Rectal smooth muscle tissue (tissue), 1 donor: ENCODE results near the gene CEL.
A peak's percentile ranks its signal among the peaks of the same experiment; 100 is the strongest.

Experiments used
- H3K27ac ChIP-seq: one replicate; pipeline ENCODE4 v1.7.0; 2013; ENCODE audit warnings: low read depth, low read length, inconsistent platforms
- H3K27me3 ChIP-seq: one replicate; pipeline ENCODE4 v1.7.0; 2013; ENCODE audit warnings: low read length; ENCODE audit not compliant: control insufficient read depth, insufficient read depth
- H3K36me3 ChIP-seq: one replicate; pipeline ENCODE4 v1.7.0; 2013; ENCODE audit warnings: low read length; ENCODE audit not compliant: control insufficient read depth, insufficient read depth
- H3K4me1 ChIP-seq: one replicate; pipeline ENCODE4 v1.7.0; 2013; ENCODE audit warnings: low read length; ENCODE audit not compliant: control insufficient read depth, insufficient read depth
- H3K4me3 ChIP-seq: one replicate; pipeline ENCODE4 v1.7.0; 2013; ENCODE audit warnings: low read length
- H3K9ac ChIP-seq: one replicate; pipeline ENCODE4 v1.7.0; 2013; ENCODE audit warnings: low read length

CEL gene

GRCh38 chr9:133114886-133115603, 53.3 kb downstream of the CEL start:
- Histone ChIP-seq H3K4me1 (peaks cover 48% of the 10 kb centered on the region), H3K9ac (no peak overlapping the region)

DNA sequence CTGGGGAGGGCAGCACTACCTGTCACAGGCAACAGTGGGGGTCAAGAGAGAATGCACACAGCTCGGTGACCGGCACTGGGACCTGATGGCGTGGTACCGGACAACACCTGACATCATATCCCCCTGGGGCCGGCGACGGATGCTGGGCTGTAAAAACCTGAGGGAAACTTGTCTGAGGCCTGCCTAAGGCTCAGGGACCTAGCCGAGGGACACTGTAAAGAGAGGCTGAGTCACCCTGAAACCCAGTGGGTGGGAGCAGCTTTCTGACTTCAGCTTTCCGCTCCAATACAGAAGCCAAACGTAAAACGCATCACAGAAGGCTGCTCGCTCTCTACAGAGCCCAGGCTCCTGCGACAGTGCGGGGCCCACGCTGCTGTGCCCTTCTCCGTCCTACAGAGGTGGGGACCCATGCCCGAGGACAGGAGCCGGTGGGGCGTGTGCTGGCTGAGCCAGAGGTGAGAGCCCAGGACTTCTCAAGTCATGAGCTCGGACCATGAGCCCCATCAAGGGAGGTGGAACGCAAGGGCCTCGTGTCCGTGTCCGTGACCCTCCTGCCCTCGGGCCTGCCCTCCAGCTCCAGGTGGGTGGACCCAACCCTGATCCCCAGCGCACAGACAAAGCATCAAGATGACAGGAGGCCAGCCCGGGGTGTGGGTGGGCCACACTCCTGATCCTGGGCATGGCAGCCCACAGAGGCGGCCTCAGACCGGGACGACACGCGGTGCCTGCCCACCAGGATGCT, 54.0 kb downstream of the CEL start:
- peak overlapping the region; percentile 78 for H3K27ac ChIP-seq

More at GRCh38 chr9:133114886-133115603, 53.3 kb downstream of the CEL start:
- Histone ChIP-seq H3K27ac (peak overlapping the region; percentile 78), H3K27me3 (no peaks in the 10 kb centered on the region), H3K4me3 (no peak overlapping the region), H3K36me3 (peaks cover 3% of the 10 kb centered on the region)

GRCh38 chr9:133116346-133117231, 54.8 kb downstream of the CEL start:
- H3K27ac ChIP-seq = no peak overlapping the region
- H3K9ac ChIP-seq = no peak overlapping the region
- H3K4me3 ChIP-seq = no peak overlapping the region
- H3K27me3 ChIP-seq = no peaks in the 10 kb centered on the region
- H3K4me1 ChIP-seq = peaks cover 48% of the 10 kb centered on the region
- H3K36me3 ChIP-seq = no peaks in the 10 kb centered on the region

More for the DNA sequence above, 54.0 kb downstream of the CEL start:
- Histone ChIP-seq H3K4me1 (peaks cover 48% of the 10 kb centered on the region), H3K9ac (no peak overlapping the region), H3K4me3 (no peak overlapping the region), H3K27me3 (no peaks in the 10 kb centered on the region), H3K36me3 (no peaks in the 10 kb centered on the region)

- H3K9ac ChIP-seq = no peak overlapping the region
- no peaks in the 10 kb centered on the region for H3K27me3 ChIP-seq
- peak overlapping the region; percentile 12 for H3K27ac ChIP-seq
- H3K4me3 ChIP-seq = no peak overlapping the region
- peaks cover 48% of the 10 kb centered on the region for H3K4me1 ChIP-seq
- H3K36me3 ChIP-seq = no peaks in the 10 kb centered on the region
Measured at GRCh38 chr9:133117271-133118178, 55.7 kb downstream of the CEL start.

- Histone ChIP-seq H3K36me3 (no peaks in the 10 kb centered on the region), H3K4me3 (no peak overlapping the region), H3K27me3 (no peaks in the 10 kb centered on the region), H3K9ac (no peak overlapping the region), H3K4me1 (peaks cover 44% of the 10 kb centered on the region), H3K27ac (peak overlapping the region; percentile 12)
Measured at GRCh38 chr9:133118179-133118520, 56.4 kb downstream of the CEL start.

DNA sequence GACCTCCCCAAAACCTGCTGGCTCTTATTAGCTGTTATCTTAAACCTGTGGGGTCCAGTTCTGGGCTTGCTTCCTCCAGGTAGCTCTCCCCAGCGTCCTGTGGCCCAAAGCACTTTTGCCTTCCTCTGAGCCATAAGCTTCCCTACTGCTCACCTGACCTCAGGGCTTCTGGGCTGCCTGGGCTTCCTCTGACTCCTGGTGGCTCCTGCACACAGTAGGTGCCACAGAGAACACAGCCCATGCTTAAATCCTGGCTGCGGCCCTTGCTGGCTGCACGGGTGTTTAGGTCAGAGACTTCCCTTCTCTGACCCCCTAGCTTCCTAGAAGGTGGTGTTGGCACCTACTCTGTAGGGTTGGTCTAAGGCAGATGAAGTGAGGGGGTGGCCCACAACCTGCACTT, 56.8 kb downstream of the CEL start:
- no peaks in the 10 kb centered on the region for H3K27me3 ChIP-seq
- no peaks in the 10 kb centered on the region for H3K36me3 ChIP-seq
- peak overlapping the region; percentile 56 for H3K4me3 ChIP-seq
- H3K27ac ChIP-seq = peak overlapping the region; percentile 57
- H3K4me1 ChIP-seq = peaks cover 40% of the 10 kb centered on the region
- H3K9ac ChIP-seq = no peak overlapping the region

- no peaks in the 10 kb centered on the region for H3K36me3 ChIP-seq
- H3K27me3 ChIP-seq = no peaks in the 10 kb centered on the region
- peak overlapping the region; percentile 56 for H3K4me3 ChIP-seq
- peak overlapping the region; percentile 57 for H3K27ac ChIP-seq
- H3K4me1 ChIP-seq = peaks cover 33% of the 10 kb centered on the region
- H3K9ac ChIP-seq = peak overlapping the region; percentile 10
Measured at GRCh38 chr9:133119103-133119845, 57.5 kb downstream of the CEL start.

- Histone ChIP-seq H3K27ac (peak overlapping the region; percentile 57), H3K4me1 (peaks cover 26% of the 10 kb centered on the region), H3K9ac (peak overlapping the region; percentile 49), H3K4me3 (peak overlapping the region; percentile 80), H3K36me3 (peaks cover 2% of the 10 kb centered on the region), H3K27me3 (no peaks in the 10 kb centered on the region)
Measured at GRCh38 chr9:133119846-133120500, 58.2 kb downstream of the CEL start.

- Histone ChIP-seq H3K9ac (peak overlapping the region; percentile 61), H3K4me3 (peak overlapping the region; percentile 80), H3K36me3 (peaks cover 2% of the 10 kb centered on the region), H3K27me3 (no peaks in the 10 kb centered on the region), H3K27ac (peak overlapping the region; percentile 78), H3K4me1 (peaks cover 26% of the 10 kb centered on the region)
Measured at GRCh38 chr9:133120501-133121197, 58.9 kb downstream of the CEL start.
